CD4-positive, alpha-beta T cell (primary cell): ENCODE measurements around the gene ATG16L1. TPM values are rescaled to one million over a fixed set of nuclear protein-coding genes. Genes with fewer than 3 reads are reported as not detected.

Experiments used
- ATAC-seq: fragments of 200-7000 bp; cut with Tn5 transposase; one replicate; pipeline ENCODE4 v1.10.0; 2022; ENCODE audit warnings: mild to moderate bottlenecking; ENCODE audit not compliant: poor library complexity
- CTCF ChIA-PET: fragments of 350-600 bp; sonication (Branson Sonifier 250); formaldehyde crosslinking; loops from one replicate; lab custom pipeline; 2021; ENCODE audit warnings: antibody characterized with exemption, inconsistent platforms; lab: Charles Lee
- POLR2A ChIA-PET: fragments of 350-600 bp; sonication (Branson Sonifier 250); formaldehyde crosslinking; loops from one replicate; lab custom pipeline; 2021; ENCODE audit warnings: antibody characterized with exemption, inconsistent platforms; lab: Charles Lee
- DNase-seq, 14 experiments: peaks; one replicate each; pipeline ENCODE4 v3.0.0-alpha.2; 2013 to 2020; ENCODE audit warnings: mixed read lengths in 2 of 14
- H3K27ac ChIP-seq, 2 donors: one replicate each; pipeline versions ENCODE4 v1.5.1 to v1.7.0; 2013; ENCODE audit warnings: low read length in 2 of 2, low read depth in 1 of 2, mild to moderate bottlenecking in 1 of 2
- H3K27me3 ChIP-seq, 2 experiments: 1 replicate in 1 of 2; 2 replicates in 1 of 2; pipeline versions ENCODE4 v1.6.1 to v1.7.0; 2013; ENCODE audit warnings: low read length in 2 of 2, control low read depth in 1 of 2, mild to moderate bottlenecking in 1 of 2, moderate library complexity in 1 of 2; ENCODE audit not compliant: insufficient read depth in 2 of 2, control insufficient read depth in 1 of 2
- H3K36me3 ChIP-seq: one replicate; pipeline ENCODE4 v1.6.1; 2013; ENCODE audit warnings: low read length, control low read depth; ENCODE audit not compliant: insufficient read depth
- H3K4me1 ChIP-seq: one replicate; pipeline ENCODE4 v1.6.1; 2013; ENCODE audit warnings: low read length, control low read depth; ENCODE audit not compliant: insufficient read depth
- H3K4me3 ChIP-seq: one replicate; pipeline ENCODE4 v1.5.1; 2013; ENCODE audit warnings: mild to moderate bottlenecking, low read length, moderate library complexity
- H3K9me3 ChIP-seq, 2 experiments: 1 replicate in 1 of 2; 2 replicates in 1 of 2; pipeline versions ENCODE4 v1.6.1 to v1.7.0; 2013; ENCODE audit warnings: low read length in 2 of 2, mild to moderate bottlenecking in 2 of 2, control low read depth in 1 of 2, moderate library complexity in 1 of 2; ENCODE audit not compliant: control insufficient read depth in 1 of 2, insufficient read depth in 1 of 2
- H3K27ac Mint-ChIP-seq: one replicate; pipeline ENCODE4 v1.8.0; 2020; ENCODE audit warnings: mixed read lengths
- H3K27me3 Mint-ChIP-seq: one replicate; pipeline ENCODE4 v1.8.0; 2021; ENCODE audit warnings: mixed read lengths
- H3K36me3 Mint-ChIP-seq: one replicate; pipeline ENCODE4 v1.8.0; 2021; ENCODE audit warnings: low read depth, mixed read lengths
- H3K4me1 Mint-ChIP-seq: one replicate; pipeline ENCODE4 v1.8.0; 2021; ENCODE audit warnings: low read depth, mixed read lengths
- H3K4me3 Mint-ChIP-seq: one replicate; pipeline ENCODE4 v1.8.0; 2020; ENCODE audit warnings: mild to moderate bottlenecking, mixed read lengths
- H3K9me3 Mint-ChIP-seq: one replicate; pipeline ENCODE4 v1.8.0; 2020; ENCODE audit warnings: mixed read lengths
- CTCF ChIP-seq: fragments of 200-600 bp; IDR thresholded peaks from one replicate; pipeline ENCODE4 v1.8.0; 2022; ENCODE audit warnings: antibody characterized with exemption, mild to moderate bottlenecking
- intact Hi-C, 2 experiments: fragments of 100-400 bp; cut with DNase I in 1 of 2; cut with micrococcal nuclease in 1 of 2; formaldehyde crosslinking; loops; one replicate each; pipeline versions ENCODE4 v1.15.1 to v1.9.0; 2023 to 2025; cut with DNase I, micrococcal nuclease
- total RNA-seq, 174 experiments: library from RNA in 2 of 174; stranded (reverse) in 2 of 174; gene quantifications; one replicate each; pipeline ENCODE4 v1.2.3 and lab custom pipeline; 2021 to 2026

ATG16L1 gene
- total RNA-seq, 2 experiments from 2014 or later = 134 to 135 TPM

GRCh38 chr2:233209533-233210171 lies 41.8 kb upstream of the ATG16L1 start:
- no peaks in the 10 kb centered on the region for H3K27me3 ChIP-seq
- no peak for TF ChIP-seq CTCF
- peak overlapping the region; percentile 75 for H3K27ac Mint-ChIP-seq
- no peak overlapping the region for H3K4me3 ChIP-seq
- H3K27ac ChIP-seq = no peak overlapping the region
- H3K36me3 ChIP-seq = peaks cover 30% of the 10 kb centered on the region
- ATAC-seq (no peak), DNase-seq (no peak)
- intact Hi-C loops = no loop called here
- CTCF ChIA-PET = no interaction called here
- POLR2A ChIA-PET = no interaction called here
- peaks cover 43% of the 10 kb centered on the region for H3K36me3 Mint-ChIP-seq
- H3K27me3 Mint-ChIP-seq = no peaks in the 10 kb centered on the region
- no peaks in the 10 kb centered on the region for H3K9me3 ChIP-seq
- H3K4me3 Mint-ChIP-seq = no peak overlapping the region
- no peaks in the 10 kb centered on the region for H3K9me3 Mint-ChIP-seq
- H3K4me1 Mint-ChIP-seq = peaks cover 19% of the 10 kb centered on the region
- H3K4me1 ChIP-seq = peaks cover 7% of the 10 kb centered on the region

GRCh38 chr2:233210281-233210680 lies 41.2 kb upstream of the ATG16L1 start:
- no peak for TF ChIP-seq CTCF
- ATAC-seq (no peak), DNase-seq (no peak)
- Mint-ChIP-seq H3K4me1 (peaks cover 19% of the 10 kb centered on the region), H3K9me3 (no peaks in the 10 kb centered on the region), H3K27ac (peak overlapping the region; percentile 75), H3K36me3 (peaks cover 39% of the 10 kb centered on the region), H3K4me3 (no peak overlapping the region), H3K27me3 (no peaks in the 10 kb centered on the region)
- CTCF ChIA-PET = no interaction called here
- Histone ChIP-seq H3K4me1 (peaks cover 7% of the 10 kb centered on the region), H3K4me3 (no peak overlapping the region), H3K9me3 (no peaks in the 10 kb centered on the region), H3K27me3 (no peaks in the 10 kb centered on the region), H3K27ac (no peak overlapping the region), H3K36me3 (peaks cover 27% of the 10 kb centered on the region)
- intact Hi-C loops = no loop called here
- POLR2A ChIA-PET = no interaction called here

- no peak for TF ChIP-seq CTCF
- Mint-ChIP-seq H3K27ac (peak overlapping the region; percentile 75), H3K4me1 (peaks cover 19% of the 10 kb centered on the region), H3K27me3 (no peaks in the 10 kb centered on the region), H3K36me3 (peaks cover 32% of the 10 kb centered on the region), H3K9me3 (no peaks in the 10 kb centered on the region), H3K4me3 (no peak overlapping the region)
- Histone ChIP-seq H3K9me3 (no peaks in the 10 kb centered on the region), H3K27me3 (no peaks in the 10 kb centered on the region), H3K36me3 (peaks cover 25% of the 10 kb centered on the region), H3K4me3 (no peak overlapping the region), H3K4me1 (peaks cover 7% of the 10 kb centered on the region), H3K27ac (no peak overlapping the region)
- DNase-seq (no peak), ATAC-seq (no peak)
- intact Hi-C loops = no loop called here
- CTCF ChIA-PET = no interaction called here
- POLR2A ChIA-PET = no interaction called here
These were observed 40.5 kb upstream of the ATG16L1 start for GRCh38 chr2:233210843-233211547.
